SK-N-SH treated with all-trans-retinoic acid at 6 μM for 48 hours (cell line): ENCODE results near the gene MYO1B.

ENCODE experiments used
- ARNTL ChIP-seq: fragments of 450-650 bp; formaldehyde crosslinking; IDR thresholded peaks from 2 replicates; pipeline ENCODE4 v1.5.0; 2020; ENCODE audit warnings: low read depth, mild to moderate bottlenecking, moderate library complexity, borderline replicate concordance
- CSDC2 ChIP-seq: fragments of 250-450 bp; sonication (Bioruptor Pico); IDR thresholded peaks from 2 replicates; pipeline ENCODE4 v1.5.0; 2020; ENCODE audit warnings: mild to moderate bottlenecking, moderate library complexity
- ESRRG ChIP-seq: fragments of 250-450 bp; sonication (Bioruptor Pico); IDR thresholded peaks from 2 replicates; pipeline ENCODE4 v1.6.1; 2021; ENCODE audit warnings: mild to moderate bottlenecking
- GLIS3 ChIP-seq: fragments of 250-450 bp; sonication (Bioruptor Pico); IDR thresholded peaks from 2 replicates; pipeline ENCODE4 v1.5.0; 2020; ENCODE audit warnings: mild to moderate bottlenecking, moderate library complexity
- ZC3H10 ChIP-seq: fragments of 250-450 bp; sonication (Bioruptor Pico); IDR thresholded peaks from 2 replicates; pipeline ENCODE4 v1.5.1; 2021; ENCODE audit warnings: mild to moderate bottlenecking, moderate library complexity
- ZFP3 ChIP-seq: fragments of 250-450 bp; sonication (Bioruptor Pico); IDR thresholded peaks from 2 replicates; pipeline ENCODE4 v1.5.0; 2020; ENCODE audit warnings: mild to moderate bottlenecking, moderate library complexity
- ZFP30 ChIP-seq: fragments of 450-650 bp; formaldehyde crosslinking; IDR thresholded peaks from 2 replicates; pipeline ENCODE4 v1.5.0; 2022; ENCODE audit warnings: mild to moderate bottlenecking, moderate library complexity
- ZNF565 ChIP-seq: fragments of 450-650 bp; formaldehyde crosslinking; conservative IDR thresholded peaks from 2 replicates; pipeline ENCODE4 v1.5.0; 2020; ENCODE audit warnings: low read depth, mild to moderate bottlenecking, moderate library complexity
- ZNF8 ChIP-seq: fragments of 450-650 bp; formaldehyde crosslinking; IDR thresholded peaks from 2 replicates; pipeline ENCODE4 v1.5.0; 2020; ENCODE audit warnings: mild to moderate bottlenecking, moderate library complexity
- TF ChIP-seq, protein P1 (sequence below): fragments of 250-450 bp; sonication (Bioruptor Pico); IDR thresholded peaks from 2 replicates; pipeline ENCODE4 v1.5.1; 2020; ENCODE audit warnings: low read depth, mild to moderate bottlenecking, moderate library complexity
- TF ChIP-seq, protein P2 (sequence below): fragments of 250-450 bp; sonication (Bioruptor Pico); IDR thresholded peaks from 2 replicates; pipeline ENCODE4 v1.5.0; 2020; ENCODE audit warnings: mild to moderate bottlenecking, moderate library complexity
- TF ChIP-seq, protein P3 (sequence below): fragments of 250-450 bp; sonication (Bioruptor Pico); IDR thresholded peaks from 2 replicates; pipeline ENCODE4 v1.8.0; 2021; ENCODE audit warnings: low read depth, mild to moderate bottlenecking, moderate library complexity, borderline replicate concordance
- TF ChIP-seq, protein P4 (sequence below): fragments of 250-450 bp; sonication (Bioruptor Pico); IDR thresholded peaks from 2 replicates; pipeline ENCODE4 v1.8.0; 2020; ENCODE audit warnings: mild to moderate bottlenecking, moderate library complexity, borderline replicate concordance

DNA sequence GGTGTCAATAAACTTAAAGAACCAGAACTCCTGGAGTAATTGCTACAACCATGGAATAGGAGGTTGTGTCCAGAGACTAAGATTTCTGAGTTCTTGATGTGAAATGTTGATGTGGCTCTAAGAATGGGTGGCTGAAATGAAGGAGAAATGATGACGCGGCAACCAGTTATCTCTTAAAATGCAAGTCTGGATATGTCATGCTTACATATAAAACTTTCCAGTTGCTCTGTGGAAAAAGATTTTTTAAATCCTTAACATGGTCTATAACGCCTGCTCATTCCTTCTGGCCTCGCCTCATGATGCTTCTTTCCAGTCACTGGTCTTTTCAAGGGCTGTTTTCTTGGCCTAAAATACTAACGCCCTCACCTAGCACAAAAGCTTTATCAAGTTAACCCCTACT is 23.5 kb upstream of the MYO1B start:
- TF ChIP-seq, protein P1, sequence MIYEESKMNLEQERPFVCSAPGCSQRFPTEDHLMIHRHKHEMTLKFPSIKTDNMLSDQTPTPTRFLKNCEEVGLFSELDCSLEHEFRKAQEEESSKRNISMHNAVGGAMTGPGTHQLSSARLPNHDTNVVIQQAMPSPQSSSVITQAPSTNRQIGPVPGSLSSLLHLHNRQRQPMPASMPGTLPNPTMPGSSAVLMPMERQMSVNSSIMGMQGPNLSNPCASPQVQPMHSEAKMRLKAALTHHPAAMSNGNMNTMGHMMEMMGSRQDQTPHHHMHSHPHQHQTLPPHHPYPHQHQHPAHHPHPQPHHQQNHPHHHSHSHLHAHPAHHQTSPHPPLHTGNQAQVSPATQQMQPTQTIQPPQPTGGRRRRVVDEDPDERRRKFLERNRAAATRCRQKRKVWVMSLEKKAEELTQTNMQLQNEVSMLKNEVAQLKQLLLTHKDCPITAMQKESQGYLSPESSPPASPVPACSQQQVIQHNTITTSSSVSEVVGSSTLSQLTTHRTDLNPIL = no peak
- TF ChIP-seq, protein P2, sequence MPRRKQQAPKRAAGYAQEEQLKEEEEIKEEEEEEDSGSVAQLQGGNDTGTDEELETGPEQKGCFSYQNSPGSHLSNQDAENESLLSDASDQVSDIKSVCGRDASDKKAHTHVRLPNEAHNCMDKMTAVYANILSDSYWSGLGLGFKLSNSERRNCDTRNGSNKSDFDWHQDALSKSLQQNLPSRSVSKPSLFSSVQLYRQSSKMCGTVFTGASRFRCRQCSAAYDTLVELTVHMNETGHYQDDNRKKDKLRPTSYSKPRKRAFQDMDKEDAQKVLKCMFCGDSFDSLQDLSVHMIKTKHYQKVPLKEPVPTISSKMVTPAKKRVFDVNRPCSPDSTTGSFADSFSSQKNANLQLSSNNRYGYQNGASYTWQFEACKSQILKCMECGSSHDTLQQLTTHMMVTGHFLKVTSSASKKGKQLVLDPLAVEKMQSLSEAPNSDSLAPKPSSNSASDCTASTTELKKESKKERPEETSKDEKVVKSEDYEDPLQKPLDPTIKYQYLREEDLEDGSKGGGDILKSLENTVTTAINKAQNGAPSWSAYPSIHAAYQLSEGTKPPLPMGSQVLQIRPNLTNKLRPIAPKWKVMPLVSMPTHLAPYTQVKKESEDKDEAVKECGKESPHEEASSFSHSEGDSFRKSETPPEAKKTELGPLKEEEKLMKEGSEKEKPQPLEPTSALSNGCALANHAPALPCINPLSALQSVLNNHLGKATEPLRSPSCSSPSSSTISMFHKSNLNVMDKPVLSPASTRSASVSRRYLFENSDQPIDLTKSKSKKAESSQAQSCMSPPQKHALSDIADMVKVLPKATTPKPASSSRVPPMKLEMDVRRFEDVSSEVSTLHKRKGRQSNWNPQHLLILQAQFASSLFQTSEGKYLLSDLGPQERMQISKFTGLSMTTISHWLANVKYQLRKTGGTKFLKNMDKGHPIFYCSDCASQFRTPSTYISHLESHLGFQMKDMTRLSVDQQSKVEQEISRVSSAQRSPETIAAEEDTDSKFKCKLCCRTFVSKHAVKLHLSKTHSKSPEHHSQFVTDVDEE = no peak
- TF ChIP-seq ZFP30 (CRISPR knock-in tag) (no peak), ZNF565 (CRISPR knock-in tag) (no peak), ESRRG (CRISPR knock-in tag) (no peak), ARNTL (CRISPR knock-in tag) (no peak), ZFP3 (CRISPR knock-in tag) (no peak), GLIS3 (no peak), CSDC2 (no peak), ZC3H10 (CRISPR knock-in tag) (no peak), ZNF8 (CRISPR knock-in tag) (no peak)
- TF ChIP-seq, protein P3, sequence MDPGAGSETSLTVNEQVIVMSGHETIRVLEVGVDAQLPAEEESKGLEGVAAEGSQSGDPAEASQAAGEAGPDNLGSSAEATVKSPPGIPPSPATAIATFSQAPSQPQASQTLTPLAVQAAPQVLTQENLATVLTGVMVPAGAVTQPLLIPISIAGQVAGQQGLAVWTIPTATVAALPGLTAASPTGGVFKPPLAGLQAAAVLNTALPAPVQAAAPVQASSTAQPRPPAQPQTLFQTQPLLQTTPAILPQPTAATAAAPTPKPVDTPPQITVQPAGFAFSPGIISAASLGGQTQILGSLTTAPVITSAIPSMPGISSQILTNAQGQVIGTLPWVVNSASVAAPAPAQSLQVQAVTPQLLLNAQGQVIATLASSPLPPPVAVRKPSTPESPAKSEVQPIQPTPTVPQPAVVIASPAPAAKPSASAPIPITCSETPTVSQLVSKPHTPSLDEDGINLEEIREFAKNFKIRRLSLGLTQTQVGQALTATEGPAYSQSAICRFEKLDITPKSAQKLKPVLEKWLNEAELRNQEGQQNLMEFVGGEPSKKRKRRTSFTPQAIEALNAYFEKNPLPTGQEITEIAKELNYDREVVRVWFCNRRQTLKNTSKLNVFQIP (CRISPR knock-in tag) = no peak
- TF ChIP-seq, protein P4, sequence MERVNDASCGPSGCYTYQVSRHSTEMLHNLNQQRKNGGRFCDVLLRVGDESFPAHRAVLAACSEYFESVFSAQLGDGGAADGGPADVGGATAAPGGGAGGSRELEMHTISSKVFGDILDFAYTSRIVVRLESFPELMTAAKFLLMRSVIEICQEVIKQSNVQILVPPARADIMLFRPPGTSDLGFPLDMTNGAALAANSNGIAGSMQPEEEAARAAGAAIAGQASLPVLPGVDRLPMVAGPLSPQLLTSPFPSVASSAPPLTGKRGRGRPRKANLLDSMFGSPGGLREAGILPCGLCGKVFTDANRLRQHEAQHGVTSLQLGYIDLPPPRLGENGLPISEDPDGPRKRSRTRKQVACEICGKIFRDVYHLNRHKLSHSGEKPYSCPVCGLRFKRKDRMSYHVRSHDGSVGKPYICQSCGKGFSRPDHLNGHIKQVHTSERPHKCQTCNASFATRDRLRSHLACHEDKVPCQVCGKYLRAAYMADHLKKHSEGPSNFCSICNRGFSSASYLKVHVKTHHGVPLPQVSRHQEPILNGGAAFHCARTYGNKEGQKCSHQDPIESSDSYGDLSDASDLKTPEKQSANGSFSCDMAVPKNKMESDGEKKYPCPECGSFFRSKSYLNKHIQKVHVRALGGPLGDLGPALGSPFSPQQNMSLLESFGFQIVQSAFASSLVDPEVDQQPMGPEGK (CRISPR knock-in tag) = no peak
